ENCODE data around the gene TRIM29. TPM values are rescaled to one million over a fixed set of nuclear protein-coding genes. Genes with fewer than 3 reads are reported as not detected.

Gene TRIM29
- total and polyA plus RNA-seq, 2 experiments from 2014 or later = 0.28 TPM; not detected in 1

GRCh38 chr11:120109531-120109930 is 28.4 kb downstream of the TRIM29 start:
- Histone ChIP-seq H3K27ac (ENCODE audit: low read depth) (no peak overlapping the region), H3K4me3 (no peak overlapping the region), H2AFZ (no peak overlapping the region), H3K9me2 (ENCODE audit: insufficient read depth) (no peaks in the 10 kb centered on the region), H3K4me1 (ENCODE audit: insufficient read depth) (peaks cover 8% of the 10 kb centered on the region; the same call in 1 of the 2 replicates), H3K36me3 (ENCODE audit: insufficient read depth) (no peaks in the 10 kb centered on the region), H3K79me2 (replicated peaks; ENCODE audit: insufficient read depth) (no peaks in the 10 kb centered on the region), H4K20me1 (replicated peaks; ENCODE audit: insufficient read depth) (no peaks in the 10 kb centered on the region), H3F3A (replicated peaks; ENCODE audit: low read depth) (no peaks in the 10 kb centered on the region), H3K27me3 (ENCODE audit: insufficient read depth) (no peaks in the 10 kb centered on the region), H3K4me2 (no peak overlapping the region)
- Mint-ChIP-seq H3K9me3 (peaks cover 4% of the 10 kb centered on the region; the same call in 2 of the 3 replicates), H3K27me3 (ENCODE audit: insufficient read depth, low read depth, poor library complexity) (peaks cover 15% of the 10 kb centered on the region), H3K36me3 (ENCODE audit: low read depth) (no peaks in the 10 kb centered on the region), H3K4me3 (no peak overlapping the region), H3K4me1 (peaks cover 20% of the 10 kb centered on the region), H3K27ac (no peak overlapping the region)
- no peak for TF ChIP-seq ETS1 (IDR thresholded peaks at IDR 0.05)
- no peak for TF ChIP-seq JUNB (IDR thresholded peaks at IDR 0.05; ENCODE audit: unreplicated experiment)
- TF ChIP-seq, protein P1, sequence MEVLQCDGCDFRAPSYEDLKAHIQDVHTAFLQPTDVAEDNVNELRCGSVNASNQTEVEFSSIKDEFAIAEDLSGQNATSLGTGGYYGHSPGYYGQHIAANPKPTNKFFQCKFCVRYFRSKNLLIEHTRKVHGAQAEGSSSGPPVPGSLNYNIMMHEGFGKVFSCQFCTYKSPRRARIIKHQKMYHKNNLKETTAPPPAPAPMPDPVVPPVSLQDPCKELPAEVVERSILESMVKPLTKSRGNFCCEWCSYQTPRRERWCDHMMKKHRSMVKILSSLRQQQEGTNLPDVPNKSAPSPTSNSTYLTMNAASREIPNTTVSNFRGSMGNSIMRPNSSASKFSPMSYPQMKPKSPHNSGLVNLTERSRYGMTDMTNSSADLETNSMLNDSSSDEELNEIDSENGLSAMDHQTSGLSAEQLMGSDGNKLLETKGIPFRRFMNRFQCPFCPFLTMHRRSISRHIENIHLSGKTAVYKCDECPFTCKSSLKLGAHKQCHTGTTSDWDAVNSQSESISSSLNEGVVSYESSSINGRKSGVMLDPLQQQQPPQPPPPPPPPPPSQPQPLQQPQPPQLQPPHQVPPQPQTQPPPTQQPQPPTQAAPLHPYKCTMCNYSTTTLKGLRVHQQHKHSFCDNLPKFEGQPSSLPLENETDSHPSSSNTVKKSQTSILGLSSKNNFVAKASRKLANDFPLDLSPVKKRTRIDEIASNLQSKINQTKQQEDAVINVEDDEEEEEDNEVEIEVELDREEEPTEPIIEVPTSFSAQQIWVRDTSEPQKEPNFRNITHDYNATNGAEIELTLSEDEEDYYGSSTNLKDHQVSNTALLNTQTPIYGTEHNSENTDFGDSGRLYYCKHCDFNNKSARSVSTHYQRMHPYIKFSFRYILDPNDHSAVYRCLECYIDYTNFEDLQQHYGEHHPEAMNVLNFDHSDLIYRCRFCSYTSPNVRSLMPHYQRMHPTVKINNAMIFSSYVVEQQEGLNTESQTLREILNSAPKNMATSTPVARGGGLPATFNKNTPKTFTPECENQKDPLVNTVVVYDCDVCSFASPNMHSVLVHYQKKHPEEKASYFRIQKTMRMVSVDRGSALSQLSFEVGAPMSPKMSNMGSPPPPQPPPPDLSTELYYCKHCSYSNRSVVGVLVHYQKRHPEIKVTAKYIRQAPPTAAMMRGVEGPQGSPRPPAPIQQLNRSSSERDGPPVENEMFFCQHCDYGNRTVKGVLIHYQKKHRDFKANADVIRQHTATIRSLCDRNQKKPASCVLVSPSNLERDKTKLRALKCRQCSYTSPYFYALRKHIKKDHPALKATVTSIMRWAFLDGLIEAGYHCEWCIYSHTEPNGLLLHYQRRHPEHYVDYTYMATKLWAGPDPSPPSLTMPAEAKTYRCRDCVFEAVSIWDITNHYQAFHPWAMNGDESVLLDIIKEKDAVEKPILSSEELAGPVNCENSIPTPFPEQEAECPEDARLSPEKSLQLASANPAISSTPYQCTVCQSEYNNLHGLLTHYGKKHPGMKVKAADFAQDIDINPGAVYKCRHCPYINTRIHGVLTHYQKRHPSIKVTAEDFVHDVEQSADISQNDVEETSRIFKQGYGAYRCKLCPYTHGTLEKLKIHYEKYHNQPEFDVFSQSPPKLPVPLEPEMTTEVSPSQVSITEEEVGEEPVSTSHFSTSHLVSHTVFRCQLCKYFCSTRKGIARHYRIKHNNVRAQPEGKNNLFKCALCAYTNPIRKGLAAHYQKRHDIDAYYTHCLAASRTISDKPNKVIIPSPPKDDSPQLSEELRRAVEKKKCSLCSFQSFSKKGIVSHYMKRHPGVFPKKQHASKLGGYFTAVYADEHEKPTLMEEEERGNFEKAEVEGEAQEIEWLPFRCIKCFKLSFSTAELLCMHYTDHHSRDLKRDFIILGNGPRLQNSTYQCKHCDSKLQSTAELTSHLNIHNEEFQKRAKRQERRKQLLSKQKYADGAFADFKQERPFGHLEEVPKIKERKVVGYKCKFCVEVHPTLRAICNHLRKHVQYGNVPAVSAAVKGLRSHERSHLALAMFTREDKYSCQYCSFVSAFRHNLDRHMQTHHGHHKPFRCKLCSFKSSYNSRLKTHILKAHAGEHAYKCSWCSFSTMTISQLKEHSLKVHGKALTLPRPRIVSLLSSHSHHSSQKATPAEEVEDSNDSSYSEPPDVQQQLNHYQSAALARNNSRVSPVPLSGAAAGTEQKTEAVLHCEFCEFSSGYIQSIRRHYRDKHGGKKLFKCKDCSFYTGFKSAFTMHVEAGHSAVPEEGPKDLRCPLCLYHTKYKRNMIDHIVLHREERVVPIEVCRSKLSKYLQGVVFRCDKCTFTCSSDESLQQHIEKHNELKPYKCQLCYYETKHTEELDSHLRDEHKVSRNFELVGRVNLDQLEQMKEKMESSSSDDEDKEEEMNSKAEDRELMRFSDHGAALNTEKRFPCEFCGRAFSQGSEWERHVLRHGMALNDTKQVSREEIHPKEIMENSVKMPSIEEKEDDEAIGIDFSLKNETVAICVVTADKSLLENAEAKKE (CRISPR knock-in tag; IDR thresholded peaks at IDR 0.05) = no peak
- TF ChIP-seq ZNF331 (CRISPR knock-in tag; IDR thresholded peaks at IDR 0.05; ENCODE audit: low read depth) = no peak
- no peak for TF ChIP-seq EZH2 (IDR thresholded peaks at IDR 0.05; ENCODE audit: low read depth, unreplicated experiment)
- no peak for TF ChIP-seq CREB1 (CRISPR knock-in tag; IDR thresholded peaks at IDR 0.05; ENCODE audit: low read depth)
- TF ChIP-seq CTCF (conservative IDR thresholded peaks at IDR 0.05; ENCODE audit: low read depth in 2 of 2) = no peak
- no peak for TF ChIP-seq EZH2phosphoT487 (IDR thresholded peaks at IDR 0.05; ENCODE audit: unreplicated experiment)
- no peak for TF ChIP-seq ZNF114 (CRISPR knock-in tag; IDR thresholded peaks at IDR 0.05)
- TF ChIP-seq POLR2AphosphoS5 (IDR thresholded peaks at IDR 0.05; ENCODE audit: low read depth) = no peak
- TF ChIP-seq, protein P2, sequence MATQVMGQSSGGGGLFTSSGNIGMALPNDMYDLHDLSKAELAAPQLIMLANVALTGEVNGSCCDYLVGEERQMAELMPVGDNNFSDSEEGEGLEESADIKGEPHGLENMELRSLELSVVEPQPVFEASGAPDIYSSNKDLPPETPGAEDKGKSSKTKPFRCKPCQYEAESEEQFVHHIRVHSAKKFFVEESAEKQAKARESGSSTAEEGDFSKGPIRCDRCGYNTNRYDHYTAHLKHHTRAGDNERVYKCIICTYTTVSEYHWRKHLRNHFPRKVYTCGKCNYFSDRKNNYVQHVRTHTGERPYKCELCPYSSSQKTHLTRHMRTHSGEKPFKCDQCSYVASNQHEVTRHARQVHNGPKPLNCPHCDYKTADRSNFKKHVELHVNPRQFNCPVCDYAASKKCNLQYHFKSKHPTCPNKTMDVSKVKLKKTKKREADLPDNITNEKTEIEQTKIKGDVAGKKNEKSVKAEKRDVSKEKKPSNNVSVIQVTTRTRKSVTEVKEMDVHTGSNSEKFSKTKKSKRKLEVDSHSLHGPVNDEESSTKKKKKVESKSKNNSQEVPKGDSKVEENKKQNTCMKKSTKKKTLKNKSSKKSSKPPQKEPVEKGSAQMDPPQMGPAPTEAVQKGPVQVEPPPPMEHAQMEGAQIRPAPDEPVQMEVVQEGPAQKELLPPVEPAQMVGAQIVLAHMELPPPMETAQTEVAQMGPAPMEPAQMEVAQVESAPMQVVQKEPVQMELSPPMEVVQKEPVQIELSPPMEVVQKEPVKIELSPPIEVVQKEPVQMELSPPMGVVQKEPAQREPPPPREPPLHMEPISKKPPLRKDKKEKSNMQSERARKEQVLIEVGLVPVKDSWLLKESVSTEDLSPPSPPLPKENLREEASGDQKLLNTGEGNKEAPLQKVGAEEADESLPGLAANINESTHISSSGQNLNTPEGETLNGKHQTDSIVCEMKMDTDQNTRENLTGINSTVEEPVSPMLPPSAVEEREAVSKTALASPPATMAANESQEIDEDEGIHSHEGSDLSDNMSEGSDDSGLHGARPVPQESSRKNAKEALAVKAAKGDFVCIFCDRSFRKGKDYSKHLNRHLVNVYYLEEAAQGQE (IDR thresholded peaks at IDR 0.05; ENCODE audit: unreplicated experiment) = no peak
- no peak for TF ChIP-seq NANOG (IDR thresholded peaks at IDR 0.05; ENCODE audit: borderline replicate concordance)
- TF ChIP-seq STAT1 (IDR thresholded peaks at IDR 0.05; ENCODE audit: unreplicated experiment) = no peak
- ATAC-seq = no peak
- DNase-seq (ENCODE audit: low spot score) = no peak
